ENCODE data around the gene NUDT22. TPM values are rescaled to one million over a fixed set of nuclear protein-coding genes. Genes with fewer than 3 reads are reported as not detected.

The NUDT22 gene
- polyA plus RNA-seq, 1 donor from 2014 or later, result 47.3 TPM

GRCh38 chr11:64185693-64186491, 40.2 kb upstream of the NUDT22 start, which contains the start of gene STIP1:
Gene STIP1 (plus strand): TSS chr11:64186171. CDS start chr11:64186262, 91 bp downstream.
- peak; percentile 96 for TF ChIP-seq POLR2AphosphoS5 (IDR thresholded peaks at IDR 0.05)
- peak; percentile 30 for TF ChIP-seq RAD21 (conservative IDR thresholded peaks at IDR 0.05)
- TF ChIP-seq SMC3 (conservative IDR thresholded peaks at IDR 0.05; ENCODE audit: poor library complexity), result no peak
- peak; percentile 73 for TF ChIP-seq CTCF (IDR thresholded peaks at IDR 0.05; ENCODE audit: poor library complexity, severe bottlenecking)
- TF ChIP-seq EP300 (conservative IDR thresholded peaks at IDR 0.05; ENCODE audit: poor library complexity, severe bottlenecking), result peak; percentile 52
- TF ChIP-seq REST (IDR thresholded peaks at IDR 0.05; ENCODE audit: borderline replicate concordance), result no peak
- TF ChIP-seq TAF1 (IDR thresholded peaks at IDR 0.05; ENCODE audit: low read depth), result peak; percentile 12
- H3K27ac ChIP-seq (ENCODE audit: low read length), result peak within 1 kb of the TSS; percentile 89

GRCh38 chr11:64186492-64187165, 39.4 kb upstream of the NUDT22 start:
- Histone ChIP-seq H3K79me2 (replicated peaks; ENCODE audit: insufficient read depth, low read length) (peaks cover 6% of the 10 kb centered on the region), H3K9me2 (ENCODE audit: insufficient read depth, low read length) (no peaks in the 10 kb centered on the region), H2AFZ (ENCODE audit: low read depth, low read length) (no peak overlapping the region), H3F3A (ENCODE audit: insufficient read depth, low read length, poor library complexity, severe bottlenecking) (peaks cover 6% of the 10 kb centered on the region), H3K4me2 (ENCODE audit: low read length) (no peak overlapping the region), H3K27ac (ENCODE audit: low read length) (no peak overlapping the region), H3K36me3 (ENCODE audit: insufficient read depth, low read length) (no peaks in the 10 kb centered on the region), H4K20me1 (ENCODE audit: insufficient read depth) (peaks cover 5% of the 10 kb centered on the region), H3K9me3 (ENCODE audit: low read length) (no peaks in the 10 kb centered on the region), H3K27me3 (ENCODE audit: insufficient read depth, low read depth, low read length) (no peaks in the 10 kb centered on the region), H3K9ac (ENCODE audit: low read length) (no peak overlapping the region), H3K4me3 (ENCODE audit: low read length) (no peak overlapping the region)
- no peak for TF ChIP-seq RAD21 (conservative IDR thresholded peaks at IDR 0.05)
- TF ChIP-seq CTCF (IDR thresholded peaks at IDR 0.05; ENCODE audit: poor library complexity, severe bottlenecking), result no peak
- TF ChIP-seq MXI1 (conservative IDR thresholded peaks at IDR 0.05; ENCODE audit: poor library complexity, severe bottlenecking), result peak; percentile 3
- no peak for TF ChIP-seq POLR2AphosphoS5 (IDR thresholded peaks at IDR 0.05)
- TF ChIP-seq TAF1 (IDR thresholded peaks at IDR 0.05; ENCODE audit: low read depth), result no peak
- no peak for TF ChIP-seq EZH2 (IDR thresholded peaks at IDR 0.05; ENCODE audit: borderline replicate concordance, insufficient read depth, low read length, poor library complexity, severe bottlenecking)
- TF ChIP-seq EP300 (conservative IDR thresholded peaks at IDR 0.05; ENCODE audit: poor library complexity, severe bottlenecking), result no peak

More at GRCh38 chr11:64185693-64186491, 40.2 kb upstream of the NUDT22 start, which contains the start of gene STIP1:
- H2AFZ ChIP-seq (ENCODE audit: low read depth, low read length), result peak within 1 kb of the TSS; percentile 51
- H3K9me2 ChIP-seq (ENCODE audit: insufficient read depth, low read length), result no peaks in the 10 kb centered on the region
- H3K9me3 ChIP-seq (ENCODE audit: low read length), result no peaks in the 10 kb centered on the region
- H3K36me3 ChIP-seq (ENCODE audit: insufficient read depth, low read length), result no peaks in the 10 kb centered on the region
- peaks cover 6% of the 10 kb centered on the region for H3K79me2 ChIP-seq (replicated peaks; ENCODE audit: insufficient read depth, low read length)
- H3K4me2 ChIP-seq (ENCODE audit: low read length), result peak within 1 kb of the TSS; percentile 67
- H3F3A ChIP-seq (ENCODE audit: insufficient read depth, low read length, poor library complexity, severe bottlenecking), result peaks cover 6% of the 10 kb centered on the region
- H4K20me1 ChIP-seq (ENCODE audit: insufficient read depth), result peaks cover 5% of the 10 kb centered on the region
- H3K9ac ChIP-seq (ENCODE audit: low read length), result peak within 1 kb of the TSS; percentile 89
- peak within 1 kb of the TSS; percentile 90 for H3K4me3 ChIP-seq (ENCODE audit: low read length)
- no peaks in the 10 kb centered on the region for H3K27me3 ChIP-seq (ENCODE audit: insufficient read depth, low read depth, low read length)

Measured in neural cell (in vitro differentiated cells).